Rectal smooth muscle tissue (tissue), 1 donor: Measurements from ENCODE around the gene GSS.
"Not testable (repeated sequence)": the region's sequence is repeated elsewhere in the genome, so short reads cannot be mapped to it uniquely, and the experiment has no call there.

Experiments used
- H3K27ac ChIP-seq: one replicate; pipeline ENCODE4 v1.7.0; 2013; ENCODE audit warnings: low read depth, low read length, inconsistent platforms
- H3K27me3 ChIP-seq: one replicate; pipeline ENCODE4 v1.7.0; 2013; ENCODE audit warnings: low read length; ENCODE audit not compliant: control insufficient read depth, insufficient read depth
- H3K36me3 ChIP-seq: one replicate; pipeline ENCODE4 v1.7.0; 2013; ENCODE audit warnings: low read length; ENCODE audit not compliant: control insufficient read depth, insufficient read depth
- H3K4me1 ChIP-seq: one replicate; pipeline ENCODE4 v1.7.0; 2013; ENCODE audit warnings: low read length; ENCODE audit not compliant: control insufficient read depth, insufficient read depth
- H3K4me3 ChIP-seq: one replicate; pipeline ENCODE4 v1.7.0; 2013; ENCODE audit warnings: low read length
- H3K9ac ChIP-seq: one replicate; pipeline ENCODE4 v1.7.0; 2013; ENCODE audit warnings: low read length

Gene GSS

GRCh38 chr20:34894723-34895122, 60.9 kb downstream of the GSS start:
- peaks cover 4% of the 10 kb centered on the region for H3K4me1 ChIP-seq
- H3K36me3 ChIP-seq, result no peaks in the 10 kb centered on the region
- H3K27me3 ChIP-seq, result no peaks in the 10 kb centered on the region
- H3K9ac ChIP-seq, result no peak overlapping the region
- H3K4me3 ChIP-seq, result no peak overlapping the region
- no peak overlapping the region for H3K27ac ChIP-seq

- no peak overlapping the region for H3K27ac ChIP-seq
- peaks cover 4% of the 10 kb centered on the region for H3K4me1 ChIP-seq
- H3K27me3 ChIP-seq, result no peaks in the 10 kb centered on the region
- no peak overlapping the region for H3K9ac ChIP-seq
- no peak overlapping the region for H3K4me3 ChIP-seq
- H3K36me3 ChIP-seq, result no peaks in the 10 kb centered on the region
Observed at GRCh38 chr20:34892671-34893070, 62.9 kb downstream of the GSS start.

GRCh38 chr20:34891166-34892062, 64.2 kb downstream of the GSS start:
- H3K27ac ChIP-seq, result no peak overlapping the region
- H3K4me3 ChIP-seq, result no peak overlapping the region
- no peaks in the 10 kb centered on the region for H3K36me3 ChIP-seq
- no peaks in the 10 kb centered on the region for H3K27me3 ChIP-seq
- H3K4me1 ChIP-seq, result peaks cover 4% of the 10 kb centered on the region
- no peak overlapping the region for H3K9ac ChIP-seq

- Histone ChIP-seq H3K4me3 (no peak overlapping the region), H3K4me1 (no peaks in the 10 kb centered on the region), H3K36me3 (peaks cover 5% of the 10 kb centered on the region), H3K27me3 (no peaks in the 10 kb centered on the region), H3K9ac (no peak overlapping the region), H3K27ac (no peak overlapping the region)
Observed at GRCh38 chr20:34888468-34888867, 67.1 kb downstream of the GSS start.

GRCh38 chr20:34887023-34887422, 68.6 kb downstream of the GSS start:
- peaks cover 12% of the 10 kb centered on the region for H3K36me3 ChIP-seq
- no peaks in the 10 kb centered on the region for H3K4me1 ChIP-seq
- H3K27me3 ChIP-seq, result no peaks in the 10 kb centered on the region
- no peak overlapping the region for H3K4me3 ChIP-seq
- H3K9ac ChIP-seq, result no peak overlapping the region
- no peak overlapping the region for H3K27ac ChIP-seq

- Histone ChIP-seq H3K27ac (no peak overlapping the region), H3K27me3 (no peaks in the 10 kb centered on the region), H3K36me3 (peaks cover 12% of the 10 kb centered on the region), H3K9ac (no peak overlapping the region), H3K4me3 (no peak overlapping the region), H3K4me1 (no peaks in the 10 kb centered on the region)
Observed at GRCh38 chr20:34886122-34886521, 69.5 kb downstream of the GSS start.

GRCh38 chr20:34884260-34884659, 71.3 kb downstream of the GSS start:
- H3K4me3 ChIP-seq, result no peak overlapping the region
- no peaks in the 10 kb centered on the region for H3K4me1 ChIP-seq
- no peak overlapping the region for H3K27ac ChIP-seq
- H3K36me3 ChIP-seq, result peaks cover 12% of the 10 kb centered on the region
- no peaks in the 10 kb centered on the region for H3K27me3 ChIP-seq
- H3K9ac ChIP-seq, result no peak overlapping the region

GRCh38 chr20:34883809-34884208, 71.8 kb downstream of the GSS start:
- Histone ChIP-seq H3K4me3 (no peak overlapping the region), H3K36me3 (peaks cover 12% of the 10 kb centered on the region), H3K9ac (no peak overlapping the region), H3K27ac (no peak overlapping the region), H3K4me1 (no peaks in the 10 kb centered on the region), H3K27me3 (no peaks in the 10 kb centered on the region)

GRCh38 chr20:34883087-34883688, 72.4 kb downstream of the GSS start:
- Histone ChIP-seq H3K27ac (no peak overlapping the region), H3K27me3 (no peaks in the 10 kb centered on the region), H3K4me3 (no peak overlapping the region), H3K9ac (no peak overlapping the region), H3K36me3 (peaks cover 12% of the 10 kb centered on the region), H3K4me1 (no peaks in the 10 kb centered on the region)

GRCh38 chr20:34881689-34882088, 73.9 kb downstream of the GSS start:
- Histone ChIP-seq H3K9ac (no peak overlapping the region), H3K4me1 (no peaks in the 10 kb centered on the region), H3K4me3 (no peak overlapping the region), H3K27ac (no peak overlapping the region), H3K36me3 (peaks cover 12% of the 10 kb centered on the region), H3K27me3 (no peaks in the 10 kb centered on the region)

- H3K36me3 ChIP-seq, result peaks cover 12% of the 10 kb centered on the region
- H3K27ac ChIP-seq, H3K4me3 ChIP-seq, H3K9ac ChIP-seq, H3K27me3 ChIP-seq, H3K4me1 ChIP-seq: not testable (repeated sequence)
Observed at GRCh38 chr20:34880971-34881370, 74.6 kb downstream of the GSS start.

- H3K9ac ChIP-seq, result no peak overlapping the region
- no peak overlapping the region for H3K4me3 ChIP-seq
- peaks cover 2% of the 10 kb centered on the region for H3K4me1 ChIP-seq
- H3K27me3 ChIP-seq, result no peaks in the 10 kb centered on the region
- peaks cover 12% of the 10 kb centered on the region for H3K36me3 ChIP-seq
- no peak overlapping the region for H3K27ac ChIP-seq
Observed at GRCh38 chr20:34880215-34880850, 75.3 kb downstream of the GSS start.
